DND-41 (cell line): ENCODE results near the gene HOXD8.

ENCODE experiments used
- ATAC-seq: fragments of 200-7000 bp; cut with Tn5 transposase; 3 replicates; pipeline ENCODE4 v1.9.1; 2021; ENCODE audit warnings: low read depth; ENCODE audit not compliant: insufficient read depth
- DNase-seq: peaks from one replicate; pipeline ENCODE4 v3.0.0-alpha.2; 2020
- H2AFZ ChIP-seq: 2 replicates; pipeline ENCODE4 v1.6.0; 2012; ENCODE audit warnings: low read depth, low read length
- H3K27ac ChIP-seq: 2 replicates; pipeline ENCODE4 v1.5.1; 2012; ENCODE audit warnings: low read length, inconsistent platforms
- H3K27me3 ChIP-seq: fragments of 200-600 bp; sonication (generic); 2 replicates; pipeline ENCODE4 v1.6.0; 2012; ENCODE audit warnings: low read length, mild to moderate bottlenecking, inconsistent platforms; ENCODE audit not compliant: insufficient read depth, poor library complexity
- H3K36me3 ChIP-seq: 2 replicates; pipeline ENCODE4 v1.5.1; 2012; ENCODE audit warnings: low read length, inconsistent platforms; ENCODE audit not compliant: insufficient read depth
- H3K4me1 ChIP-seq: 2 replicates; pipeline ENCODE4 v1.5.1; 2012; ENCODE audit warnings: mild to moderate bottlenecking, low read length; ENCODE audit not compliant: insufficient read depth
- H3K4me2 ChIP-seq: 2 replicates; pipeline ENCODE4 v1.6.0; 2012; ENCODE audit warnings: mild to moderate bottlenecking, moderate library complexity, low read length, inconsistent platforms; ENCODE audit not compliant: insufficient read depth
- H3K4me3 ChIP-seq, 2 experiments: fragments of 200-600 bp in 1 of 2; shearing (Covaris generic) in 1 of 2; 2 replicates each; pipeline ENCODE4 v1.5.1; 2012 to 2016; ENCODE audit warnings: inconsistent platforms in 2 of 2, low read length in 2 of 2, mild to moderate bottlenecking in 2 of 2, low read depth in 1 of 2, moderate library complexity in 1 of 2
- H3K79me2 ChIP-seq: 2 replicates; pipeline ENCODE4 v1.6.0; 2012; ENCODE audit warnings: low read length, inconsistent platforms; ENCODE audit not compliant: insufficient read depth
- H3K9ac ChIP-seq: 2 replicates; pipeline ENCODE4 v1.6.0; 2012; ENCODE audit warnings: low read depth, mild to moderate bottlenecking, inconsistent platforms, low read length, moderate library complexity
- H3K9me3 ChIP-seq: 2 replicates; pipeline ENCODE4 v1.5.1; 2012; ENCODE audit warnings: low read length, moderate library complexity, mild to moderate bottlenecking, inconsistent platforms; ENCODE audit not compliant: insufficient read depth, severe bottlenecking
- H4K20me1 ChIP-seq: 2 replicates; pipeline ENCODE4 v1.6.0; 2012; ENCODE audit warnings: low read length; ENCODE audit not compliant: insufficient read depth
- CTCF ChIP-seq: IDR thresholded peaks from 2 replicates; pipeline ENCODE4 v1.5.1; 2012; ENCODE audit warnings: borderline replicate concordance, low read length, moderate library complexity, mild to moderate bottlenecking; ENCODE audit not compliant: poor library complexity, severe bottlenecking; ENCODE audit errors: extremely low read depth
- EZH2 ChIP-seq: IDR thresholded peaks from 3 replicates; pipeline ENCODE4 v1.6.1; 2012; ENCODE audit warnings: borderline replicate concordance, low read depth, mild to moderate bottlenecking, moderate library complexity, low read length, inconsistent platforms; ENCODE audit not compliant: severe bottlenecking

HOXD8 gene

GRCh38 chr2:176124947-176125771 is 4.3 kb upstream of the HOXD8 start:
- Histone ChIP-seq H3K9ac (no peak overlapping the region), H3K4me2 (no peak overlapping the region), H3K9me3 (no peaks in the 10 kb centered on the region), H3K4me1 (peaks cover 4% of the 10 kb centered on the region; the same call in 1 of the 2 replicates), H3K36me3 (no peaks in the 10 kb centered on the region), H3K79me2 (no peaks in the 10 kb centered on the region), H2AFZ (no peak overlapping the region), H3K4me3 (no peak overlapping the region), H3K27ac (no peak overlapping the region), H3K27me3 (no peaks in the 10 kb centered on the region), H4K20me1 (no peaks in the 10 kb centered on the region)
- no peak for ATAC-seq
- TF ChIP-seq EZH2 (no peak), CTCF (no peak)
- no peak for DNase-seq

- Histone ChIP-seq H2AFZ (no peak overlapping the region), H3K36me3 (no peaks in the 10 kb centered on the region), H3K4me2 (no peak overlapping the region), H4K20me1 (no peaks in the 10 kb centered on the region), H3K4me1 (peaks cover 4% of the 10 kb centered on the region; the same call in 1 of the 2 replicates), H3K27me3 (no peaks in the 10 kb centered on the region), H3K79me2 (no peaks in the 10 kb centered on the region), H3K9me3 (no peaks in the 10 kb centered on the region), H3K4me3 (no peak overlapping the region), H3K9ac (no peak overlapping the region), H3K27ac (no peak overlapping the region)
- ATAC-seq (no peak), DNase-seq (no peak)
- TF ChIP-seq CTCF (no peak), EZH2 (no peak)
These were observed 3.8 kb upstream of the HOXD8 start for GRCh38 chr2:176125772-176126054.

GRCh38 chr2:176126929-176127773 is 2.4 kb upstream of the HOXD8 start:
- Histone ChIP-seq H2AFZ (no peak overlapping the region), H3K27ac (no peak overlapping the region), H3K9ac (no peak overlapping the region), H3K4me3 (no peak overlapping the region), H3K79me2 (no peaks in the 10 kb centered on the region), H3K36me3 (no peaks in the 10 kb centered on the region), H3K9me3 (no peaks in the 10 kb centered on the region), H3K4me2 (peak overlapping the region; percentile 27; the same call in 1 of the 2 replicates), H3K27me3 (peaks cover 3% of the 10 kb centered on the region), H4K20me1 (no peaks in the 10 kb centered on the region), H3K4me1 (peaks cover 4% of the 10 kb centered on the region; the same call in 1 of the 2 replicates)
- peak; percentile 59 for DNase-seq
- peak; percentile 62; the same call in 1 of the 3 replicates for ATAC-seq
- TF ChIP-seq CTCF (peak; percentile 88), EZH2 (no peak)
